CD4-positive, alpha-beta T cell treated with Interleukin-12 subunit alpha and Interleukin-12 subunit beta, for 1 hour (primary cell): Measurements from ENCODE around the gene TARBP1.
"Not testable (repeated sequence)": the region's sequence is repeated elsewhere in the genome, so short reads cannot be mapped to it uniquely, and the experiment has no call there.

Source experiments
- DNase-seq: peaks from one replicate; pipeline ENCODE4 v3.0.0-alpha.2; 2020

Gene TARBP1

DNA sequence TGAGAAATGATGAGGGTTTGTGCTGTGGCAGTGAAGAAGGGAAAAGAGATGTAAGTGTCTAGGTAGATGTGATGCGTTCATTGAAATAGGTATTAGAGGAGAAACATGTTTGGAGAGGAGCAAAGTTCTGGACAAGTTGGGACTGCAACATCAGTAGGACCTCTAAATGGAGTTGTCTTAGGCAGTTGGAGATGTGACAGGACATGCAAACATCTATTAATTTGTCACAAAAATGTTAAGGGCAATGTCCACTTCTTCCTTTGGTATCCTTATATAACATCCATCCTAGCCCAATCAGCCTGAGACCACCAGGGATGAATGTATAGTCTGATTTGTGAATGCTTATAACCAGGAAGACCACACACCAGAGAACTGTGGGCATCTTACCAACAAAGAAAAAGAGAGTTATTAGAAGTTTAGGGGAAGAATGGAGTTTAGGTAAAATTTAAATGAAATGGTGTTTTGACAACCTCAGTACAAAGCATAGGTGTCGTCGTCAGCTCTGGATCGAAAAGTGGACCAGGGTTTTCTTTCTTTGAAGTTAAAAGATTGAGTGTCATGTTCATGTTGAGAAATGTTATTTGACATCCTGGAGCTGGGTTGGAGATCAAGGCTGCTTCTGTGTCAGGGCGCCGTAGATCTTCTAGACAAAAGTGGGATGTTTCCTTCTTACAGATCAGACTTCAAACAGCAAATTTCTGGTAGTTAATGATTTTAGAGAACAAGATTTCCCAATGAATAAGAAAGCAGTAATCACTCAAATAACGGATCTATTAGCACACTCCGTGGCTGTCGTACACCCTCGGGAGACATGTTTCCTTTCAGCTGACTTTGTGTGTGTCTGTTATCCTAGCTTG lies 97.1 kb downstream of the TARBP1 start:
- DNase-seq: no peak

GRCh38 chr1:234379591-234380109 lies 99.3 kb downstream of the TARBP1 start:
- DNase-seq: not testable (repeated sequence)

- DNase-seq: no peak
These were observed 103.3 kb downstream of the TARBP1 start for GRCh38 chr1:234375672-234376071.

GRCh38 chr1:234373959-234374254 lies 105.1 kb downstream of the TARBP1 start:
- DNase-seq: no peak

GRCh38 chr1:234373064-234373958 lies 105.7 kb downstream of the TARBP1 start, which contains the start of gene COA6:
Gene COA6, plus strand, starts transcription at chr1:234373456. Its CDS starts 11 bp downstream, at chr1:234373467.
- peak; percentile 93 for DNase-seq

- no peak for DNase-seq
These were observed 106.8 kb downstream of the TARBP1 start for GRCh38 chr1:234372011-234372757.

DNA sequence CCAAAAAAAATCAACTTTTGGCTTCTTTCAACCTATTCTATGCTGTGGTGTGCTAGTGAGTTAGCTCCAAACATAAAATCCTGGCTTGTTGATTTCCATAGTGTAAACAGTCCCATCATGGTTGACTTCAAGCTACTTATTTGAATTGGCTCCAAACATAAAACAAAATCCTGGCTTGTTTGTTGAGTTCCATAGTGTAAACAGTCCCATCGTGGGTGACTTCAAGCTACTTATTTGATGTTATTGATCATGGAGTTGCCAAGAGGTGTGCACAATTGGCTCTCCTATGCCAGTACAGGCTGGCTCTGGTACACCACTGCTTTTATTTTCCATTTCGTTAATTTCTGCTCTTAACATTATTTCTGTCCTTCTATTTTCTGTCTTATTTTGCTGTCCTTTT lies 107.6 kb downstream of the TARBP1 start:
- DNase-seq: no peak

- no peak for DNase-seq
These were observed 109.2 kb downstream of the TARBP1 start for GRCh38 chr1:234369784-234370183.

DNA sequence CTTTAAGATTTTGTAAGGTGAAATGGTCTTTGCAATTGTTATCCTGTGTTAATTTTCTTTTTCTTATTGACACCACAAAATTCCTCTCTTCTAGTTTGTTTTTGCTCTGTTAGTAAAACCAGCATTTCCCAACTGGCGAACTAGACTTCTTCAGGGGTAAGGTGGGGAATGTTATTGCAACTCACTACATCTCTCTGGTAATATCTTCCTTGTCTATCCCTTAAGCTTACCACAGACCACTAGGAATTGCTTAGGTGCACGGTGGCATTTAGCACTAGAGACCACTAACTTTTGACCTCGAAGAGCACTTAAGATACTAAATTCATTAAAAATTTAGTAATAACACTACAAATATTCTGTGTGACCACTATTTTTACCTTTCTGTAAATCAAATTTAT lies 109.9 kb downstream of the TARBP1 start:
- DNase-seq: no peak

DNA sequence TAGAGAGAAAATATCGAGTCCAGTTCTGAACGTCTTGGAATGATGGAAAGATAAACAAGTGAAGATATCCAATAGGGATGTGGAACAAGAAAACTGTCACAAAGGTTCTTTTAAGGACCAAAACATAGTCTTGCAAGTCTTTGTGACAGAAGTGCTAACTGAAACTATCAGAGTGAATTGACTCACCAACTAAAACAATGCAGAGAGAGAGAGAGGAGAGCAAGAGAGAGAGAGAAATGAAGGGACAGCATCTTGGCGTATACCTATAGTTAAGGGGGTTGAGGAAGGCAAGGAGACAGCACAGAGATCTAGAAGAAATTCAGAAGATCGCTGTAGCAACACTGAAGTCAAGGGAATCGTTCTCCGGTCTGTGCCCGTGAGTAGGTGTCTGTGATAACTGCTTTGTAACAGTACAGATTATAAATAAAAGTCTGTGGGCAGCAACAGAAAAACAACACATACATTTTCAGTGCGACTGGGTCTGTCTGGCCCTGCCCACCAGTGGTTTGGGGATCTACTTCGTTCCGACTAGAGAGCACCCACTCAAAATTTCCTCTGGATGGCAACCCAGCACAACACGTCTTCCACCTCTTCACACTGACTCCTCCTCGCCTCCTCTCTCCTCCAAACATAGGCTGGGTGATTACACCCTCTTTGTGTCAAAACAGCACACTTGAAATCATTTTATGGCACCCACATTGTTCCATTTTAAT lies 110.5 kb downstream of the TARBP1 start:
- DNase-seq: peak; percentile 30

GRCh38 chr1:234362558-234362957 lies 116.4 kb downstream of the TARBP1 start:
- no peak for DNase-seq

- DNase-seq: no peak
These were observed 117.8 kb downstream of the TARBP1 start for GRCh38 chr1:234361102-234361603.

GRCh38 chr1:234357831-234358230 lies 121.1 kb downstream of the TARBP1 start:
- no peak for DNase-seq

DNA sequence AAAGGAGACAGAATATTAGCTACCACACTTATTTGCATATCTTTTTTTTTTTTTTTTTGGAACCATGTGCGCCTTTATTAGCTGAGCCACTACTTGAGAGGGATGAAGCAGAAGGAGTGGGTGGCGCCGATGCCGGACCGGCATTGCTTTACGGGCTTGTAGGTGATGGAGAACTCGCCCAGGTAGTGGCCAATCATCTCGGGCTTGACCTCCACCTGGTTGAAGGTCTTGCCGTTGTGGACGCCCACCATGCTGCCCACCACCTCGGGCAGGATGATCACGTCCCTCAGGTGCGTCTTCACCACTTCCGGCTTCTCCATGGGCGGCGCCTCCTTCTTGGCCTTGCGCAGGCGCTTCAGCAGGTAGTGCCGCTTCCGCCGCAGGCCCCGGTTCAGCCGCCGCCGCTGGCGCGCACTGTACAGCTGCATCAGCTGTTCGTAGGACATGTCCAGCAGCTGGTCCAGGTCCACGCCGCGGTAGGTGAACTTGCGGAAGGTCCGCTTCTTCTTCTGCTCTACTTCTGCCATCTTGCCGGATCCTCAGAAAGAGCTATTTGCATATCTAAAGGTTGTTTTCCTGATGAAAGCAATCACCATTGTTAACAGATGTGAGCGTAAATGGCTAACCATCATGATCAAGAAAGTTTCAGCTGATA lies 122.2 kb downstream of the TARBP1 start:
- DNase-seq: peak; percentile 63

DNA sequence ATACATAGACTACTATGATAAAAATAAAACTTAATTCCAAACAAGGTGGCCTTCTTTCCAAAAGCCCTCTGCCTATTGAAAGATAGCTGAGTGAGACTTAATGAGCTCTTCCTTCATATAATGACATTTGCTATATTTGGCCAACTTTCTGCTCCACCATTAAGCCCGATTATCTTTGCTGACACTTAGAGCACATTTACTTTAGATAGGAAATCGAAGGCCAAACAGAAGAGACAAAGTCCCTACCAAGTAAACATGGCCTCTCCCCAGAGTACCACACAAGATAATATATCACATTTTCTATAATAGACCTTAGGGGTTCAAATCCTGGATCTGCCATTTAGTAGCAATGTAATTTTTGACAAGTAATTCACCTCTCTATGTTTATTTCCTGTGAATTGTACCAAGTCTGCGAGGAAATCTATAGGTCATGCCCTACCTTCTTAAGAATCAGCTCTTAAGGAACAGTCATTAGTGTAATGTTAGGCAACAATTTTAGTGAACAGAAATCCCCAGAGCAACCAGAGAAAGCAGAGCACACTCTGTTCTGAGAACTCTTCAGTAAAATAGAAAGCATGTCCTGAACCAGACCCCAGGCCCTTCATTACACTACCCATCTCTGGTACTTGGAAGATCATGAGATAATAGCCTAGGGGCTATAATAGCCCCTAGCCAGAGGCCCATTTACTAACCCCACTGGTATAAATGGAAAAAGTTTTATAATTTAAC lies 123.0 kb downstream of the TARBP1 start:
- DNase-seq: no peak

DNA sequence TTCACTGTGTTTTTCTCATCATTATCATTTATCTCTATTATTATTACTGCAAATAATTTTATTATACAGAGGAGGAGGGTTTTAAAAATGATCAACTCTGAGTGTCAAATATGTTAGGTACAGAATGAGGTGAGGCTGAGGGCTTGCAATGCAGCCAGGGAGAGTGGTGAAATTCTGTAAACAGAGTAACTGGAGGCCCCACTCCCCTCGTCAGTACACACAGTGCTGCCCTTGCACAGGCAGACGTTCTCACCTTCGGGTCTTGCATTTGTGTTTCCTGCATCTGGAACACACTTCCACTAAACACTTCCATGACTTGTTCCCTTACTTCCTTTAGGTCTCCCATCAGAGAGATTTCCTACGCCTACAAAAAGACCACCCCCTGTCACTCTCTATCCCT lies 130.0 kb downstream of the TARBP1 start:
- no peak for DNase-seq

- DNase-seq: no peak
These were observed 133.7 kb downstream of the TARBP1 start for GRCh38 chr1:234345237-234345636.

DNA sequence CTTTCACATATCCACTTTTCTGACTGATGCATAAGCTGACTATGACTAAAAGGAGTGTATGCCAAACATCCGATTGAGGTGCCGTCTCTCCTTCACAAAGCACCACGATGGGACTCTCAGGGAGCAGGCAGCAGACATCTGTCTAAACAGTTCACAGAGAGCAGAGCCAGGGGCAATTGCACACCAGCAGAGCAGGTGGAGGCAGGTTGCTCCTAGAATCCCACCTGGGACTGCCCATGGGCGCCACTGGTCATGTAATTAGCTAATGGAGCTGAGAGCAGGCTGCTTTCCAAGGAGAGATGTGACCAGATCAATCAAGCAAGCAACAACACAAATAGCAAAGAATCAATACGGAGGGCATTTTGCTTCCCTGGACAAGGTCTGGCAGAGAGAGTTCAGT lies 136.2 kb downstream of the TARBP1 start:
- no peak for DNase-seq
